Measurements from ENCODE around the gene FOSB.

- TF ChIP-seq EP300 (IDR thresholded peaks at IDR 0.05) (no peak), CTCF (IDR thresholded peaks at IDR 0.05) (no peak), POLR2A (IDR thresholded peaks at IDR 0.05) (no peak)
Measured at GRCh38 chr19:45499196-45500180, 31.7 kb downstream of the FOSB start.
